Peyer's patch (tissue), 4 donors: ENCODE measurements around the gene WIPF1. TPM values are rescaled to one million over a fixed set of nuclear protein-coding genes. Genes with fewer than 3 reads are reported as not detected.

Experiments used
- DNase-seq, 3 donors: peaks; one replicate each; pipeline ENCODE4 v3.0.0-alpha.2; 2017 to 2019
- H3K27ac ChIP-seq, 4 donors: fragments of 200-600 bp; sonication (generic); one replicate each; pipeline ENCODE4 v1.5.1; 2016 to 2019
- H3K27me3 ChIP-seq, 2 donors: fragments of 200-600 bp; sonication (generic); one replicate each; pipeline ENCODE4 v1.5.1; 2019
- H3K36me3 ChIP-seq, 3 donors: fragments of 200-600 bp; sonication (generic); one replicate each; pipeline ENCODE4 v1.5.1; 2016 to 2019
- H3K4me1 ChIP-seq, 4 donors: fragments of 200-600 bp; sonication (generic); one replicate each; pipeline ENCODE4 v1.5.1; 2016 to 2019
- H3K4me3 ChIP-seq, 4 donors: fragments of 200-600 bp; sonication (generic); 1 replicate in 3 of 4; 2 replicates in 1 of 4; pipeline ENCODE4 v1.5.1; 2016 to 2019; ENCODE audit warnings: mild to moderate bottlenecking in 1 of 4
- H3K9me3 ChIP-seq, 4 donors: fragments of 200-600 bp; sonication (generic); one replicate each; pipeline ENCODE4 v1.5.1; 2016 to 2019; ENCODE audit warnings: mild to moderate bottlenecking in 1 of 4
- POLR2A ChIP-seq, 2 donors: fragments of 450-650 bp; IDR thresholded peaks; one replicate each; pipeline ENCODE4 v1.5.1; 2017; ENCODE audit warnings: antibody characterized with exemption in 2 of 2, mild to moderate bottlenecking in 2 of 2, moderate library complexity in 2 of 2
- total RNA-seq, 4 donors: library from RNA; depleted of rRNA; stranded (reverse); fragments of >200 nt; gene quantifications; one replicate each; pipeline ENCODE4 v1.1.0, GENCODE V29; 2016
- TF ChIP-seq, protein P1 (sequence below), 6 experiments: fragments of 450-650 bp in 4 of 6; fragments of 200-600 bp in 2 of 6; sonication (generic) in 1 of 6; IDR thresholded peaks; one replicate each; pipeline ENCODE4 v1.5.1; 2017 to 2019; ENCODE audit warnings: antibody characterized with exemption in 6 of 6, mild to moderate bottlenecking in 3 of 6, moderate library complexity in 1 of 6

Gene WIPF1
- total RNA-seq, 4 donors from 2014 or later: 7.4 to 81.7 (median 17.3) TPM

GRCh38 chr2:174618179-174618578, 20.6 kb upstream of the WIPF1 start:
- H3K4me1 ChIP-seq: peaks cover 0 to 11% (median 0%) of the 10 kb centered on the region in 4 donors
- no peaks in the 10 kb centered on the region for H3K27me3 ChIP-seq
- H3K9me3 ChIP-seq: no peaks in the 10 kb centered on the region
- TF ChIP-seq, protein P1, sequence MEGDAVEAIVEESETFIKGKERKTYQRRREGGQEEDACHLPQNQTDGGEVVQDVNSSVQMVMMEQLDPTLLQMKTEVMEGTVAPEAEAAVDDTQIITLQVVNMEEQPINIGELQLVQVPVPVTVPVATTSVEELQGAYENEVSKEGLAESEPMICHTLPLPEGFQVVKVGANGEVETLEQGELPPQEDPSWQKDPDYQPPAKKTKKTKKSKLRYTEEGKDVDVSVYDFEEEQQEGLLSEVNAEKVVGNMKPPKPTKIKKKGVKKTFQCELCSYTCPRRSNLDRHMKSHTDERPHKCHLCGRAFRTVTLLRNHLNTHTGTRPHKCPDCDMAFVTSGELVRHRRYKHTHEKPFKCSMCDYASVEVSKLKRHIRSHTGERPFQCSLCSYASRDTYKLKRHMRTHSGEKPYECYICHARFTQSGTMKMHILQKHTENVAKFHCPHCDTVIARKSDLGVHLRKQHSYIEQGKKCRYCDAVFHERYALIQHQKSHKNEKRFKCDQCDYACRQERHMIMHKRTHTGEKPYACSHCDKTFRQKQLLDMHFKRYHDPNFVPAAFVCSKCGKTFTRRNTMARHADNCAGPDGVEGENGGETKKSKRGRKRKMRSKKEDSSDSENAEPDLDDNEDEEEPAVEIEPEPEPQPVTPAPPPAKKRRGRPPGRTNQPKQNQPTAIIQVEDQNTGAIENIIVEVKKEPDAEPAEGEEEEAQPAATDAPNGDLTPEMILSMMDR (IDR thresholded peaks at IDR 0.05): no peak
- no peak for TF ChIP-seq POLR2A (IDR thresholded peaks at IDR 0.05)
- peaks cover 0 to 4% (median 0%) of the 10 kb centered on the region in 3 donors for H3K36me3 ChIP-seq
- no peak for DNase-seq
- H3K4me3 ChIP-seq: no peak overlapping the region
- no peak overlapping the region for H3K27ac ChIP-seq

- Histone ChIP-seq H3K27me3 (no peaks in the 10 kb centered on the region), H3K4me3 (no peak overlapping the region), H3K4me1 (peaks cover 0 to 11% (median 0%) of the 10 kb centered on the region in 4 donors), H3K36me3 (peaks cover 0 to 4% (median 0%) of the 10 kb centered on the region in 3 donors), H3K9me3 (no peaks in the 10 kb centered on the region), H3K27ac (peak overlapping the region in 2 of 4 donors; percentile 2 to 6)
- TF ChIP-seq, protein P1 (IDR thresholded peaks at IDR 0.05): no peak
- no peak for TF ChIP-seq POLR2A (IDR thresholded peaks at IDR 0.05)
- DNase-seq: no peak
Observed at GRCh38 chr2:174617718-174618117, 20.1 kb upstream of the WIPF1 start.

- Histone ChIP-seq H3K27me3 (no peaks in the 10 kb centered on the region), H3K27ac (peak overlapping the region in 2 of 4 donors; percentile 2 to 6), H3K4me3 (no peak overlapping the region), H3K4me1 (peaks cover 0 to 11% (median 0%) of the 10 kb centered on the region in 4 donors), H3K36me3 (peaks cover 0 to 4% (median 0%) of the 10 kb centered on the region in 3 donors), H3K9me3 (no peaks in the 10 kb centered on the region)
- DNase-seq: no peak
- TF ChIP-seq, protein P1 (IDR thresholded peaks at IDR 0.05): no peak
- no peak for TF ChIP-seq POLR2A (IDR thresholded peaks at IDR 0.05)
Observed at GRCh38 chr2:174617120-174617519, 19.5 kb upstream of the WIPF1 start.

- Histone ChIP-seq H3K36me3 (peaks cover 0 to 3% (median 0%) of the 10 kb centered on the region in 3 donors), H3K4me3 (no peak overlapping the region), H3K27me3 (no peaks in the 10 kb centered on the region), H3K9me3 (no peaks in the 10 kb centered on the region), H3K4me1 (peaks cover 0 to 17% (median 3%) of the 10 kb centered on the region in 4 donors), H3K27ac (peak overlapping the region in 1 of 4 donors; percentile 53)
- no peak for DNase-seq
- TF ChIP-seq, protein P1 (IDR thresholded peaks at IDR 0.05): no peak
- no peak for TF ChIP-seq POLR2A (IDR thresholded peaks at IDR 0.05)
Observed at GRCh38 chr2:174615871-174616436, 18.4 kb upstream of the WIPF1 start.

DNA sequence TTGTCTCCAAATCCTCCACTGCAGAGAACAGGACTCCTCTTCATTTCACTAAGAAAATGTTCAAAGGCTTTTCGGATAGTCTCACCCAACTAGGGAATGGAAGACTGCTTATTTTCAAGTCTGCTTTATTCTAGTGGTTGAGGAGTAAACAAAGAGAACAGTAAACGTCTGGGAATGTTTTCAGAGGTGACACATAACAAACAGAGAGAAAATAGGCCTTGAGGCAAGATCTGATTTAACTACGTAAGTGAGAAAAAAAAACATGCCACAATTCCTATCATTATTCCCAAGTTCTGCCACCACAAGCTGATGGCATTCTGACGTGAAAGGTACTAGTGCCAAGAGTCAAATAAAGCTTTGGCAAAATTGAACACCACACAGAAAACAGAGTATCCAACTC, 16.7 kb upstream of the WIPF1 start:
- DNase-seq: no peak
- Histone ChIP-seq H3K36me3 (no peaks in the 10 kb centered on the region), H3K27me3 (no peaks in the 10 kb centered on the region), H3K4me3 (no peak overlapping the region), H3K4me1 (peaks cover 0 to 22% (median 4%) of the 10 kb centered on the region in 4 donors), H3K9me3 (no peaks in the 10 kb centered on the region), H3K27ac (no peak overlapping the region)
- no peak for TF ChIP-seq POLR2A (IDR thresholded peaks at IDR 0.05)
- TF ChIP-seq, protein P1 (IDR thresholded peaks at IDR 0.05): no peak
